ENCODE measurements around the gene PRRT2.
"Not testable (repeated sequence)": the region's sequence is repeated elsewhere in the genome, so short reads cannot be mapped to it uniquely, and the experiment has no call there.

Gene PRRT2

GRCh38 chr16:29824589-29825144 lies 12.7 kb downstream of the PRRT2 start:
- peak overlapping the region; percentile 99 for H3K27ac ChIP-seq
- POLR2A ChIA-PET (ENCODE audit: low non-redundant PET), result interaction anchor here (0.5 kb wide), 1 partner anchor 8 kb away, joined by 10 read pairs; no protein-coding TSS in a partner anchor
- CTCF ChIA-PET, result interaction anchor here (0.6 to 1.4 kb wide), 4 partner anchors 8 to 207 kb away, joined by 3 to 5 read pairs (median 4); no protein-coding TSS in a partner anchor
- TF ChIP-seq CTCF (conservative IDR thresholded peaks at IDR 0.05; ENCODE audit: low read depth), result no peak
- peak; percentile 50 for DNase-seq (ENCODE audit: low spot score)

- POLR2A ChIA-PET (ENCODE audit: low non-redundant PET), result no interaction called here
- peak overlapping the region; percentile 99 for H3K27ac ChIP-seq
These were observed 13.4 kb downstream of the PRRT2 start for GRCh38 chr16:29825145-29826044.

GRCh38 chr16:29826342-29826695 lies 14.3 kb downstream of the PRRT2 start:
- TF ChIP-seq CTCF (conservative IDR thresholded peaks at IDR 0.05; ENCODE audit: low read depth), result no peak
- DNase-seq (ENCODE audit: low spot score), result no peak
- peak overlapping the region; percentile 99 for H3K27ac ChIP-seq
- ChIA-PET CTCF (interaction anchor here (0.8 kb wide), 1 partner anchor 19 kb away, joined by 3 read pairs; no protein-coding TSS in a partner anchor), POLR2A (ENCODE audit: low non-redundant PET) (interaction anchor here (0.6 kb wide), 1 partner anchor 99 kb away, joined by 3 read pairs; the partner anchor contains the start of gene KCTD13)

More at GRCh38 chr16:29825145-29826044, 13.4 kb downstream of the PRRT2 start:
- no peak for TF ChIP-seq CTCF (conservative IDR thresholded peaks at IDR 0.05; ENCODE audit: low read depth)
- CTCF ChIA-PET, result interaction anchor here (0.6 to 0.8 kb wide), 2 partner anchors 9 to 18 kb away, joined by 3 to 5 read pairs; no protein-coding TSS in a partner anchor
- DNase-seq (ENCODE audit: low spot score), result peak; percentile 33

GRCh38 chr16:29830774-29831173 lies 18.8 kb downstream of the PRRT2 start:
- peak overlapping the region; percentile 14; the same call in 1 of the 2 replicates for H3K27ac ChIP-seq
- ChIA-PET CTCF (no interaction called here), POLR2A (ENCODE audit: low non-redundant PET) (no interaction called here)
- TF ChIP-seq CTCF (conservative IDR thresholded peaks at IDR 0.05; ENCODE audit: low read depth), result no peak
- DNase-seq (ENCODE audit: low spot score), result no peak

GRCh38 chr16:29831490-29831889 lies 19.5 kb downstream of the PRRT2 start:
- TF ChIP-seq CTCF (conservative IDR thresholded peaks at IDR 0.05; ENCODE audit: low read depth), result no peak
- no peak for DNase-seq (ENCODE audit: low spot score)
- POLR2A ChIA-PET (ENCODE audit: low non-redundant PET), result no interaction called here
- H3K27ac ChIP-seq, result peak overlapping the region; percentile 14; the same call in 1 of the 2 replicates
- CTCF ChIA-PET, result no interaction called here

- DNase-seq (ENCODE audit: low spot score); H3K27ac ChIP-seq: not testable (repeated sequence)
- POLR2A ChIA-PET (ENCODE audit: low non-redundant PET), result interaction anchor here (0.8 kb wide), 1 partner anchor 9 kb away, joined by 10 read pairs; no protein-coding TSS in a partner anchor
- CTCF ChIA-PET, result interaction anchor here (0.6 kb wide), 1 partner anchor 17 kb away, joined by 3 read pairs; the partner anchor contains the start of gene PAGR1
These were observed 21.2 kb downstream of the PRRT2 start for GRCh38 chr16:29833219-29833618.
